Central memory CD8-positive, alpha-beta T cell (primary cell): ENCODE measurements around the gene PPP1R14D.

Source experiments
- ATAC-seq: fragments of 150-1000 bp; cut with Tn5 transposase; replicated peaks from 2 replicates; pipeline ENCODE4 v1.10.0; 2022; ENCODE audit warnings: mild to moderate bottlenecking, moderate FRiP score, moderate number of reproducible peaks; ENCODE audit not compliant: poor library complexity, severe bottlenecking; ENCODE audit errors: extremely low read depth
- DNase-seq, 2 donors: peaks; one replicate each; pipeline ENCODE4 v3.0.0; 2021; ENCODE audit warnings: low spot score in 2 of 2
- H3K27ac Mint-ChIP-seq: one replicate; pipeline ENCODE4 v1.8.0; 2022; ENCODE audit warnings: low read depth, mild to moderate bottlenecking, moderate library complexity, mixed read lengths
- H3K27me3 Mint-ChIP-seq: one replicate; pipeline ENCODE4 v1.8.0; 2022; ENCODE audit warnings: mixed read lengths
- H3K36me3 Mint-ChIP-seq: one replicate; pipeline ENCODE4 v1.8.0; 2022; ENCODE audit warnings: mild to moderate bottlenecking, moderate library complexity, mixed read lengths; ENCODE audit not compliant: insufficient read depth
- H3K4me1 Mint-ChIP-seq: one replicate; pipeline ENCODE4 v1.8.0; 2022; ENCODE audit warnings: mixed read lengths
- H3K4me3 Mint-ChIP-seq: one replicate; pipeline ENCODE4 v1.8.0; 2022; ENCODE audit warnings: mild to moderate bottlenecking, moderate library complexity, mixed read lengths
- H3K9me3 Mint-ChIP-seq: one replicate; pipeline ENCODE4 v1.8.0; 2022; ENCODE audit warnings: mixed read lengths

The PPP1R14D gene

DNA sequence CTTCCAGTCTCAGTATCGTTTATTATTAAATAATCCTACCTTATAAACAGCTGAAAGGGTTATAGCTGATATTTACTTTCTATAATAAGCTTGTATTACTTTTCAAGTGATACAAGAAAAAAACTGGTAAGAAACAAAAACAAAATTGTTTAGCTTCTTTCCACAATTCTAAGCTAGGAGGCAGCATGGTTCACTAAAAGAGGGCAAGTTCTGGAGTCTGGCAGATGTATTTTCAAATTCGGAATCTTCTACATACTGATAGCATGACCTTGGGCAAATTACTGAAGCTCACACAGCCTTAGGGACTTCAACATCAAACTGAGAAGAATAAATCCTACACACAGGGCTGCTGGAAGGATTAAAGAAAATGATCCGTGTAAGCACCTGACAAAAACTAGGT, 43.3 kb downstream of the PPP1R14D start:
- ATAC-seq (no peak), DNase-seq (no peak)
- Mint-ChIP-seq H3K27ac (no peak overlapping the region), H3K27me3 (no peaks in the 10 kb centered on the region), H3K36me3 (peaks cover 4% of the 10 kb centered on the region), H3K4me1 (peaks cover 27% of the 10 kb centered on the region), H3K4me3 (no peak overlapping the region), H3K9me3 (no peaks in the 10 kb centered on the region)

DNA sequence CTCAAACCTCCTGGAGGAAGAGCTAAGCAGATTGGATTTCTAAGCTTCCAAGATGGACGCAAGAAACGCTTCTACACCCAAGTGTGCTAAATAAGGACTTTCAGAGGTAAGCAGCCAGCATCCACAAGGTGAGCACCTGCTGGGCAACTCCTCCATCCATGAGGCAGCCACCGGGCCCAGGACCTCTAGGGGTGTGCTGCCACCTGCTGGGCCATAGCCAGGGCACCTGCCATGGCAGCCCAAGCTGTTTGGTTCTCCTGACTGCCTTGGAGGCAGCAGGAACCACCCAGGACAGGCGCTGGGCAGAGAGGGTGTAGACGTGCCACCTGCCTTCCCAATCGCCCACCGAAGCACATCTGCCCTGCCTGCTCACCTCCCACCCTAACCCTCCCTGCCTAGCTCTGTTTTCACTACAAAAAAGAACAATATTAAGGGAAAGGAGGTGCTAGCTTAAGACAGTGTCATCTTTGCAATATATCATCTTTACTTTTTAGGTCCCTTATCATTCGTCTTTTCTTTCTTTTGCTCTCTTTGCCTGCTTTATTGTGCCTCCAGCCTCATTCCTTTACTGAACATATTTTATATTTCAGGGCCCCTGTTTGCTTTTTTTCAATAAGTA, 45.8 kb downstream of the PPP1R14D start:
- Mint-ChIP-seq H3K27me3 (no peaks in the 10 kb centered on the region), H3K27ac (peak overlapping the region; percentile 65), H3K4me3 (no peak overlapping the region), H3K4me1 (peaks cover 21% of the 10 kb centered on the region), H3K36me3 (peaks cover 9% of the 10 kb centered on the region), H3K9me3 (no peaks in the 10 kb centered on the region)
- DNase-seq (peak; percentile 67 to 68), ATAC-seq (peak; percentile 77)

DNA sequence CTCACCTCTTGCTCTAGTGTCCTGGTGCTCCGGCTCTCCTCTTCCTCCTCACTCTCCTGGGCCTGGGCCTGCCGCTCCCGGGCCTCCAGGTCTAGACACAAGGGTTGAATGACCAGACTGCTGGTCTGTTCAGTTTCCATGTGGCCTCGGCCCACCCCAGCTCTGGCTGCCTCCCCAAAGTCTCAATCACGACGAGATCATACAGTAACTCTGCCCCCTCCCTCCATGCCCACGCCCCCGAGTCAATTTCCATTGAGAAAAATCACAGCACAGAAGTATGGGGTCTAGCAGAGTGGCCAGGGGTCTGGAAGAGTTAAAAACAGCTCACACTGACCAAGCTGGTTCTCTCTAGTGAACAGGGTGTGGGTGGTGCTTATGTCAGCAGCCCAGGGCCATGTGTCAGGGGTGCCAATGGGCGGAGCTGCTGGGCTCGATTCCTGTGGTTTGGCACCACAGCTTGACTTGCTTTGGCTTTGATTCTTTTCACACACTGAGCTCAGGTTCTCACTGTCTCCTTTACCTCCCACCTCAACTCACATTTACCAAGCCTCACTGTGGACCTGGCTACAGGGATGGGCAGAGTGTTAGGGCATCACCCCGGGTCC, 51.9 kb downstream of the PPP1R14D start:
- ATAC-seq (peak; percentile 100), DNase-seq (peak; percentile 41 to 75)
- Mint-ChIP-seq H3K4me3 (peak overlapping the region; percentile 53), H3K36me3 (peaks cover 26% of the 10 kb centered on the region), H3K27me3 (no peaks in the 10 kb centered on the region), H3K9me3 (no peaks in the 10 kb centered on the region), H3K27ac (peak overlapping the region; percentile 9), H3K4me1 (peaks cover 18% of the 10 kb centered on the region)

DNA sequence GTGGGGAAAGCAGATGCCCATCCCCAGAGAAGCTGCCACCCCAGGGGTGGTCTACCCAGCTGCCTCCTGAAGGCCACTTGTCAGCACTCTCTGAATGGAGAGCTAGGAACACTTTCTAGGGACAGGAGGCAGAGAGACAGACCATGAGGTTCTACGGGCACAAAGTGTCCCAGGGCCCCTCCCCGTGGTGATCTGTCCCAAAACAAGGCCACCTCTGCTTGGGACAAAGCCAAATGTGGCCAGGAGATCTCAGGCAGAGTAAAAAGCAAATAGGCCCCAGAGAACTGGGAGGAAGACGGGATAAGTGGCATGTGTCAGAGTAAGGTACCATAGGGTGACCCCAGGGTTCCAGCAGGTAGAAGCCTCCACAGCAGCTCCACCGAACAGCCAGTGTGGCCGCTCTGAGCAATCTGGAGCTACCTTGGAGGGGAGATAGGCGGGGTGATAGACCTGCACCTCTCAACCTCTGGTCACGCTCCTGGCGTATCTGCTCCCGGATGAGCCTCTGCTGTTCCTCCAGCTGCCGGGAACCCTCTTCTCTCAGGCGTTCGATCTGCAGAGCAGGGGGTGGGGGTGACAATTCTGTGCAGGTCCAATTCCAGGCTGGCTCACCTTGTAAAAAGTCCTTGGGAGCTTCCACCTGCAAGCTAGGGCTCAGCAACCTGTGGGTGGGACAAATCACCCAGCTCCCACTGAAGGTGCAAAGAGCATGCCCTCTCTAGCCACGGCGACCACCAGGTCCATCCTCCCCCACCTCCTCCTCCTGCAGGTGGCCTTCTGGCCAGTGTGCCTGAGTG, 52.6 kb downstream of the PPP1R14D start:
- no peak overlapping the region for H3K4me3 Mint-ChIP-seq
- no peak overlapping the region for H3K27ac Mint-ChIP-seq
- peaks cover 26% of the 10 kb centered on the region for H3K36me3 Mint-ChIP-seq
- H3K27me3 Mint-ChIP-seq, result no peaks in the 10 kb centered on the region
- no peak for ATAC-seq
- no peak for DNase-seq
- H3K4me1 Mint-ChIP-seq, result peaks cover 25% of the 10 kb centered on the region
- H3K9me3 Mint-ChIP-seq, result no peaks in the 10 kb centered on the region

- peaks cover 27% of the 10 kb centered on the region for H3K4me1 Mint-ChIP-seq
- DNase-seq (no peak), ATAC-seq (no peak)
- no peak overlapping the region for H3K27ac Mint-ChIP-seq
- no peaks in the 10 kb centered on the region for H3K9me3 Mint-ChIP-seq
- H3K27me3 Mint-ChIP-seq, result no peaks in the 10 kb centered on the region
- no peak overlapping the region for H3K4me3 Mint-ChIP-seq
- peaks cover 26% of the 10 kb centered on the region for H3K36me3 Mint-ChIP-seq
Measured at GRCh38 chr15:40775007-40775406, 53.5 kb downstream of the PPP1R14D start.

- no peak overlapping the region for H3K4me3 Mint-ChIP-seq
- H3K36me3 Mint-ChIP-seq, result peaks cover 21% of the 10 kb centered on the region
Measured at GRCh38 chr15:40773902-40774301, 54.6 kb downstream of the PPP1R14D start.

GRCh38 chr15:40773496-40773895, 55.0 kb downstream of the PPP1R14D start:
- no peak for ATAC-seq
- peaks cover 21% of the 10 kb centered on the region for H3K36me3 Mint-ChIP-seq
- no peaks in the 10 kb centered on the region for H3K27me3 Mint-ChIP-seq

More at GRCh38 chr15:40773902-40774301, 54.6 kb downstream of the PPP1R14D start:
- no peak for DNase-seq
- peaks cover 32% of the 10 kb centered on the region for H3K4me1 Mint-ChIP-seq
- H3K27me3 Mint-ChIP-seq, result no peaks in the 10 kb centered on the region
- H3K9me3 Mint-ChIP-seq, result no peaks in the 10 kb centered on the region
- H3K27ac Mint-ChIP-seq, result no peak overlapping the region
- ATAC-seq, result no peak

GRCh38 chr15:40772014-40772413, 56.5 kb downstream of the PPP1R14D start:
- no peak overlapping the region for H3K4me3 Mint-ChIP-seq
- H3K4me1 Mint-ChIP-seq, result peaks cover 36% of the 10 kb centered on the region
- no peaks in the 10 kb centered on the region for H3K27me3 Mint-ChIP-seq
- H3K36me3 Mint-ChIP-seq, result peaks cover 20% of the 10 kb centered on the region
- no peaks in the 10 kb centered on the region for H3K9me3 Mint-ChIP-seq
- ATAC-seq (no peak), DNase-seq (no peak)
- no peak overlapping the region for H3K27ac Mint-ChIP-seq

More at GRCh38 chr15:40773496-40773895, 55.0 kb downstream of the PPP1R14D start:
- peaks cover 36% of the 10 kb centered on the region for H3K4me1 Mint-ChIP-seq
- no peak overlapping the region for H3K27ac Mint-ChIP-seq
- no peak overlapping the region for H3K4me3 Mint-ChIP-seq
- H3K9me3 Mint-ChIP-seq, result no peaks in the 10 kb centered on the region
- no peak for DNase-seq

DNA sequence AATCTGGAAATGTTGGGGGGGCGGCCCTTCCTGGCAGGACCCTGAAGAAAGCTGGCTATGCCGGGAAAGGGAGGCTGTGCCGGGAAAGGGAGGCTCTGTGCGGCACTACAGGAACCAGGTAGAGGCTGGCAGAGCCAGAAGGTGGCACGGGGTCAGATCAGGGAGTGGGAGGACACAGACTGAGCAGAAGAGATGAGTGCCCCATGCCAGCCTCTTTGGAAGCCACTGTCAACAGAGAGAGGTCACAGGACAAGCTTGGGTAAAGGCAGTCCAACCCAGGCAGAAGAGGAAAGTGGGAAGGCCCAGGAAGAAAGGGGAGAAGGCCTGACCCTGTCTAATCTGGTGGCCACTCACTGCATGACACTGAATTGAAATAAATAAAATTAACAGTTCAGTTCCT, 57.3 kb downstream of the PPP1R14D start:
- Mint-ChIP-seq H3K4me1 (peaks cover 31% of the 10 kb centered on the region), H3K4me3 (no peak overlapping the region), H3K27ac (no peak overlapping the region), H3K27me3 (no peaks in the 10 kb centered on the region), H3K36me3 (peaks cover 16% of the 10 kb centered on the region), H3K9me3 (no peaks in the 10 kb centered on the region)
- DNase-seq, result no peak
- no peak for ATAC-seq

DNA sequence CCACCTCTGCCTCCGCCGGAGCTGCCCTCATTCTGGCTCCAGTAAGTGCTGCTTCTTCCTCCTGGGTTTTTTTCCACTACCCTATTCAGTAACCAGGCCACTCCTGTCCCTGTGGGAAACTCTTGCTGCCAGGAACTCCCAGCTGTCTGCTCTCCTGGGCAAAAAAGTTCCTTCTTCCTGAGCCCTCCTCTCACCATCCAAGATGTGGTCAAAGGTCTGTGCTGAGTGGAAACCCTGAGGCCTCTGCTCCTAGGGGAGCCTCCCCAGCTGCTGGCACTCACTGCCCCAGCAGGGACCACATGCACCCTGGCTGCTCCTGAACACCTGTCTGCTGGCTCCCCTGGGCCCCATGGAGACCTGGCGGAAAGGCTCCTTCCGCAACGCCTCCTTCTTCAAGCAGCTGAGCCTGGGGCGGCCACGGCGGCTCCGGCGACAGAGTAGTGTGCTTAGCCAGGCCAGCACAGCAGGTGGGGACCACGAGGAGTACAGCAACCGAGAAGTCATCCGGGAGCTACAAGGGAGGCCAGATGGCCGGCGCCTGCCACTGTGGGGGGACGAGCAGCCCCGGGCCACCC, 58.3 kb downstream of the PPP1R14D start:
- H3K27ac Mint-ChIP-seq, result peak overlapping the region; percentile 78

GRCh38 chr15:40769274-40770146, 59.0 kb downstream of the PPP1R14D start, which contains the start of gene C15orf62:
Gene C15orf62 (plus strand): TSS chr15:40769980. CDS start chr15:40770496, 516 bp downstream.
- no peak for ATAC-seq
- peaks cover 13% of the 10 kb centered on the region for H3K36me3 Mint-ChIP-seq
- no peak for DNase-seq
- H3K4me3 Mint-ChIP-seq, result peak within 1 kb of the TSS; percentile 50
- peak within 1 kb of the TSS; percentile 78 for H3K27ac Mint-ChIP-seq
- H3K4me1 Mint-ChIP-seq, result peaks cover 48% of the 10 kb centered on the region
- H3K27me3 Mint-ChIP-seq, result no peaks in the 10 kb centered on the region
- no peaks in the 10 kb centered on the region for H3K9me3 Mint-ChIP-seq

More for the DNA sequence above, 58.3 kb downstream of the PPP1R14D start:
- Mint-ChIP-seq H3K9me3 (no peaks in the 10 kb centered on the region), H3K4me1 (peaks cover 41% of the 10 kb centered on the region), H3K36me3 (peaks cover 16% of the 10 kb centered on the region), H3K4me3 (no peak overlapping the region), H3K27me3 (no peaks in the 10 kb centered on the region)
- no peak for DNase-seq
- ATAC-seq, result no peak
